GM20431 (cell line): ENCODE data around the gene IFNK.

Source experiments
- in situ Hi-C: fragments of 300-500 bp; cut with MseI, MboI; formaldehyde crosslinking; loops from one replicate; pipeline ENCODE4 v1.15.0; 2020; ENCODE audit warnings: low sequenced_read_pairs; ENCODE audit not compliant: unreplicated experiment

IFNK gene

DNA sequence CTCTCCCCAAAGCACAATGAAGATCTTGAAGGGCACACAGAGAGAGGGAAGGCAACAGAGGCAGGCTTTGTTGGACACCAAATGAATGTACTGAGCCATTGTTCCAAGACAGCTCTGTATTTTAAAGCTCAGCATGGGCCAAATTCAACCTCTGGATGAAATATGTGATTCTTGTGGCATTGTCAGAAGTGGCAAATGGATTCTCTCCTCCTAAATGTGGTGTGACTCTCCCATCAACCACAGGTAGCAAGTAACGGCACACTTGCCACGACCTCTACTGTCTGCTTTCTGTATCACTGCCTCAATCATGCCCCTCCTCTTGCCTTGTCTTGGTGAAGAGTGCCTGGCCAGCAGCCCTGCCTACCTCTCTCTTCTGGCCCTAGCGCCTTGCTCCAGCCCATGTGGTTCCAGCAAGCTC lies 11.6 kb downstream of the IFNK start:
- in situ Hi-C loops: no loop called here

DNA sequence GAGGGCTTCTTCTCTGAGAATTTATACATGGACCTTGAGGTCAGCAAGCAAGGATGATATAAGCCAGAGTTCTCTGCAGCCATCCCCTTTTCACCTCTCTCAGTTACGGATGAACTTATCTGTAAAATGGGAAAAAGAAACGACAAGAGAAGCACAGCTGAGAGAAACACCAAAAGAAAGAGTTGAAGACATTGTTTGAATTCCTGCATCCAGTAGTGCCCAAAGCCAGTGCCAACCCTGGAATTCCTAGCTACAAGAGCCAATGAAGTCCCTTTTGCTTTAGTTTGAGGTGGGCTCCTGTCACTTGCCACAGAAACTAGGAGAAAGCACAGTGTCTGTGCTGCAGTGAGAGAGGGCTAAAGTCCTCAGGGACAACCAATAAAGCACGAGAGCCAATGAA lies 12.1 kb downstream of the IFNK start:
- in situ Hi-C loops: no loop called here

DNA sequence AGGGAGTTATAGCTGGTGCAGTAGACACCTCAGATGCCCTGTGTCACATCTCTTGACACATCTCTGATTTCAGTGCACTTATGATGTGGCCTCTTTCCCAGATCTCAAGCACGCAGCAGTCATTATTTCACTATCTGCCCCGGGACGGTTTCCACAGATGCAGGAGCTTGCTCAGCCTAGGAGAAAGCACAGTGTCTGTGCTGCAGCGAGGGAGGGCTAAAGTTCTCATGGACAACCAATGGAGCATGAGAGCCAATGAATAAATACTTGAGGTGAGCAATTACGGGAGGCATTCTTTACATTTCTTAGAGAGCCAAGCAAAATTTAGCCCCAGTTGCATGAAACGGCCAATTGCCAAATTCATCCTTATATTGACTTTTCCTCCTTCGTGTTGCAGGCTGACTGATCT lies 12.9 kb downstream of the IFNK start:
- in situ Hi-C loops: no loop called here

DNA sequence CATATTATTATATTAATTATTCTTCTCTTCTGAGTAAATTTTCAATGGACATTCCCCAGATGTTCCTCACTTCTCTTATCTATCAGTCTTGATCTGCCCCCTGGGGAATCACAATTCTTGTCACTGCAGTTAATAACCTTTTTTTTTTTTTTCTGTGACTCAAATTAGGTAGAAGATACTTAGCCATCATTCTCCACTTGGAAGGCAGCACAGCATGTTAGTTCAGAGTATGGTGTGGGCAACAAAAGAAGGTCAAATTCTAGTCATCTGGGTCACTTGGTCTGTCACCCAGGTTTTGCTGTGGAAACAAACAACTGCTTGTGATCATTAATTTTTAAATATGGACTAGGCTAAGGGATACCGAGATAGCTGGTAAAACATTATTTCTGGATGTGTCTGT lies 13.7 kb downstream of the IFNK start:
- in situ Hi-C loops: no loop called here

DNA sequence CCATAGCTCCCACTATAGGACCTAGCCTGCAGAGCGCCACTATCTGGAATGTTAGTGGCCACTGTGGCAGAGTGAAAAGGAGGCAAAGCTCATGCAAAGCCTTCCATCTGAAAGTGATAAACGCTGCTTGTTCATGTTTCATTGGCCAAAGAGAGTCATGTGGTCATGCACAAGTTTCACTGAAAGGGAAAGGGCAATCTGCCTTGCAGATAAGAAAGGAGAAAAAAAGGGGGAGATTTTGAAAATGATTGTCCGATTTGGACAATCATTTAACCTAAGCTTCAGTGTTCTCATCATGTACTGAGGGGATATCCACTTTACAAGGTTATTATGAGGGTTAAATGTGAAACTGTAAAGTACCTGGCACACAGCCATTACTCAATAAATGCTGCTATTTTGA lies 14.6 kb downstream of the IFNK start:
- in situ Hi-C loops: no loop called here

DNA sequence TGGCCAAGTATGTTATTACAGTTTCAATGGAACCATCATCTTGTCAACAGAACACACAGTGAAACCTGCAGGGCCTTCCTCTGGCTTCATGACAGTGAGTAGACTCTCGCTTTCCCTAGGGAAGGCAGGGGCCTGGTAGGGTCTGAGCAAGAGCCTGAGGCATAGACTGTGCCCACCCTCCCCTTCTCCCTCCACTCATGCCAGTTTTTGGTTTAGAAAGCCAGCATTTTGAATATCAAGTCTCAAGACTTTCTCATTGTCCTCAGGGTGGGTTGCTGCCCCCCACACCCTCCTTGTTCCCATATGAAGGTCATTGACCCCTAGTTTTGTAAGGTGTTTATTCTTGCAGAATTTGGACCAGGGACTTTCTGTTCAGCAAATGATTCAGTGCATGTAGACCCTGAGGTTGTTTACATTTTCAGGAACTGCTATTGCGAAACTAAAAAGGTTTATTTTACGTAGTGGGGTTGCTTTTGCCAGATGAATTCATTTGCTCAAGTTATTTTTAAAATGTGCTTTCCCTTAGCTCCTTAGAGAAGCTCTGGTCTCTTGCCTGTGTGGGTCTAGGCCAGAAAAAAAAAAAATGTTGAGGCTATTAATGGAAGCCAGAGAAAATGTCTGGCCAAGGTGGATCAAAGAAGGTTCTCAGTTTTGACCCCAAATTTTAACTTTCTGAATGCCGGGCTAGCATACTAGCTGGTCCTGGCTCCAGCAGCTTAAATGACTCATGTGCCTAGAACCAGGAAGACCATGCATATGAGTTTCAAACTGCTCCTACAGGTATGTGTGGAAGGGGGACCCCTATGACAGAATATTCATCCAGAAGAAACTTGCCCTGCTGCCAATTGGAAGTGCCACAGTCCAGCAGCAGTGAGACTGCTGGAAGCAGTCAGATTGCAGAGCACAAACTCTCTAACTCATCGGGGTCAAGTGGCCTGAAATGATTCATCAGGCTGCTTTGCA lies 15.7 kb downstream of the IFNK start:
- in situ Hi-C loops: no loop called here

DNA sequence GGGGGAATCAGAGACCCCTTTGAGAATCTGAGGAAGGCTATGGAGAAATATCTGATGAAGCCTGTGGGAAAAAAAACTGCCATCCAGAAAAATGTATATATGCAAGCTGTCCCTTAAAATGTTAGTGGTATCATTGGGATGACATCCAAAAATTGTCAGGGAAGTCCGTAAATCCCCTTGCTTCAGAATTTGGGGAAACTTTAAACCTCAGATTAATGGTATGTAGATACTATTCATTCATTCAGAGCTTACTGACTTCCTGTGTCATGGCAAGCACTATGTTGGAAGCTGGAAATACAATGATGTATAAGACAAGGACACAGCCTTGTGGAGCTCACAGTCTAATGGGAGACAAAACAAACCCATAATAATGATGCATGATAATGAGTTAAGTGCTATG lies 16.4 kb downstream of the IFNK start:
- in situ Hi-C loops: no loop called here

DNA sequence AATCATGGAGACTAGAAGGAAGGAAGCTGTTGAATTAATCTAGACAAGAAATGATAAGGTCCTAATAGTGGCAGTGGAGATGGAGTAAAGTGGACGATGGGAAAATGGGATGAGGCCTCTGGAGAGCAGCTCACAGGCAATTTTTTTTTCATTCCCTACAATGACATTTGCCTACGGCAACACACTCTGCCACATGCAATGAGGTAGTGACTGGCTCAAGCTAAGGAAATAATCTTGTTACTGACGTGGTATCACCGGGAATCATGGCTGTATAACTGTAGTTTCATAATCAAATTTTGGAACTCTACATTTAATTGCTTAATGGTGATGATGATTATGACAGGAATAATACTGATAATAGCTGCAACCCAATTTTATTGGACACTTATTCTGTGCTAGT lies 17.6 kb downstream of the IFNK start:
- in situ Hi-C loops: no loop called here

DNA sequence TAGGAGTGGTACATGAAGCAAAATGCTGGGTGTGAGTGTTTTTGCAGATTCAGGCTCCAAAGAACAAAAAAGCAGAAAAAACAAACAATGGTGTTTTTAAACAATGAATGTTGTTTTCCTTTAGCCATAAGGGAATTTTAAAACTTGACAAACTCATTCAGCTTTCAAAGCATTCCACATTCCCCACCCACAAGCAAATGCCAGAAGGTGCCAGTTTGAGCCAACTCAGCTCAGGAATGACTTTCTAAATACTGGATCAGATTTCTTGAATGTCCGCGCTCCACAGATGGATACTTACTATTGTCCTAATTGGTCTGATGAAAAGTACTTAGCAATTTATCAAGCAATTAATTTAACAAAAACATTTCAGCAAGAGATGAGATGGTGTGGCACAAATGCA lies 18.4 kb downstream of the IFNK start:
- in situ Hi-C loops: no loop called here

DNA sequence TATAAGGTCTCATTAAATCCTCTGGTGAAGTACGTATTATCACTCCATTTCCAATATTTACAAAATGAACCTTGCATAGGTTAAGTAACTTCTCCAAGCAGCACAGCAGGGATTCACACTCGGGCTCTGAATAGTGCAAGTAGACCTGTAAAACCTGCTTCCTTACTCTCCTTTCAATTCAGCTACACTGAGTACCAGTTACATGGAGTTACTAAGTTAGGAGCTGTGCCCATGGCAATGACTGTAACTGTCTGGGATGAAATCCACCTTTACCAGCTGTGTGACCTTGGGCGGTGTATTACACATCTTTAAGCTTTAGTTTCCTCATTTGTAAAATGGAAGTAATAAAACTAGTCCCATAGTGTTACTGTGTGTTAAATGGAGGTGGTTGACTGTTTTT lies 21.4 kb downstream of the IFNK start:
- in situ Hi-C loops: no loop called here

DNA sequence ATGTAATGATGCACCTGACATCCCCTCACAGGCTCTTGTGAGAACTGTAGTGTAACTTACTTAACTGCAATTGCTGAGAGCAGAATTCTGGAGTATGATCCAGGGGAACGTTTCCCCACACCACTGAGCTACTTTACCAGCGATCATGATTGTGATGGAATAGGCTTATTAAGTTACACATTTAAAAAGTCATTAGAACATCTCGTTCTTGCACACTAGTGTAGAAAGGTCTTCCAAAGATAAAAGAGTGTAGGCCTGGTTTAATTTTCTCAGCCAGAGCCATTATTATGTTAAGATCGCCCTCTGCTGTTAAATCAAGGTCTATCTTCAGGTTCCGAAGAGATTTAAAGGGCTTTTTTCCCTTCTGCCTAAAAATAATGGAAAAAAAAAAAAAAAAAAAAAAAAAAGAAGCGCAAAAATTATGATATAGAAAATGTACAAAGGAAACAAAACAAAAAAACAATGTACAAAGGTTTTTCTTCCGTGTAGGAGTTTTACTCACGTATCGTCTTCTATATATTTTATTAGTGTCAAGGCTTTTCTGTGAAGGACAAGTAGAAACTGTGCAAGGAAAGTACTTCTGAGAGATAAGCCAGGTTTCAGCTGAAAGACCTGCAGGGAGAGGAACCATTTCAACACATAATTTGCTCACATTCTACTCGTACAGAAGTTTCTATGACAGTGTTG lies 24.1 kb downstream of the IFNK start:
- in situ Hi-C loops: no loop called here

DNA sequence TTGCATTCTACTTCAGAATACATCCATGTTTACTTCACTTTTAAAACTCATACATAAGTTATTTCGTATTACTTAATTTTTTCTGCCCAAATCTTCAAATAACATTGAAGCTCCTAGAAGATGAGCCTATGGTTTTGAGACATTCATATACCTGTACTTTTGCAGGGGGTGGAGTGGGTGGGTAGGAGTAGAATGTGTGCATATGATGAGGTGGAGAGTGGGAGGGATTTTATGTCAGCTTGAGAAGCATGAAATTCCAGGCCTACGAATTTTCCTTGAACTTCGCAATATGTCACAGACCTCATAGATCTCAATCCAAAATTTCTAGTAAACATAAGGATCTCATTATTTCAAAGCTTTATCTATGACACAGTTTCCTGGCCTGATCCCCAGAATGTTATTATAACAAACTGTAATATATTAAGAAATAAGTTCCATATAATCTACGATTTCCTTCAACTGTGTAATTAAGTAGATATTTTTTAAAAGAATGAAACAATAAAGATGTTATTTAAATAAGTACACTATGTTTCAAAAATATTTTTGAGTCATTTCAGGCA lies 25.2 kb downstream of the IFNK start:
- in situ Hi-C loops: no loop called here

DNA sequence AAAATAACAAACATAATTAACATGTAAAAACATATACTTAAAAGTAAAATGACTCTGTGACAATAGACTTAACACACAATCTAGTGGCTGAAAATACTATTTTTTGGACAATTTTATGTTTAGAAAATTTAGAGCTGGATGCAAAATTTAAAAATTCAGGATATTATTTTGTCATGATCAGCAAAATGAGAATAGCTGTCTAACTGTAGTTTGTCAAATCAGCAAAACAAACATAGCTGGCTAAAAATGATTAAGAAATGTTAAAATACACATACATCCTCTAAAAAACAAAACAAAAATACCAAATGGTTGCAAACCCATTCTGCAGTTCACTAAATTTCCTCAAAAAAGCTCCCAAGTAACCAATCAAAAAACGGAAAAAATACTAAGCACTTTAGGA lies 30.6 kb downstream of the IFNK start:
- in situ Hi-C loops: no loop called here

DNA sequence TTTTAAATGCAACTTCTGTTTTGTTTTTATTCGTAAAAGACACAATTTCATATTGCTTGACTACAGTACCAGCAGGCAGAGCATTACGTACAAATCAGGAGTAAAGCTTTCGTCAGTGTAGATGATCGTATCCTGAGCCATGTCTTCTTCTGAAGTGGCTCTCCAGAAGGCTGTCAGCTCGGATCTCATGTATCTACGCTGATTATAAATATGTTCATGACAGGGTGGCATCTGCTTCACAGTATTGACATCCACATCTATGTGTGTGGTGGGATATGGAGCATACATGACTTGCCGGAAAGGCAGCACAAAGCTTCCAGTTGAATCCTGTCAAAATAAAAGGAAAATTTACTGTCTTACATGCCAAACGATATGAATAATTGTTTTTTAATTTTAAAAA lies 32.4 kb downstream of the IFNK start:
- in situ Hi-C loops: no loop called here

DNA sequence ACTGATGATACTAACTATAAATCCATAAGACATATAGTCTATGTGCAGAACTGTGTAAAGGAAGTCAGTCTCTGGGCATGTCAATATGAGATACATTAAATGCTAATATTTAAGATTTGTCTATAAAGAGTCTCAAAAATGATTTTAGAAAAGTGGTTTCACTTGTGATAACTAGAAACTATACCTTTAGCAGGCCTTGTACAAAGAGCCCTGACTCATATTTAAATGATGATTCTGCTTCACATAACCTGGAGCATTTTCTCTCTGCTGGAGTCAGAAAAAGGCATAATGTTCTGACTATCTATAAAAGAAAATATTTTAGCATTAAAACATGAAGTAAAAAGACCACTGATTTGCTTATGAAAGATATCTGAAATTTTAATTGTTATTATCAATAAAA lies 34.2 kb downstream of the IFNK start:
- in situ Hi-C loops: no loop called here

DNA sequence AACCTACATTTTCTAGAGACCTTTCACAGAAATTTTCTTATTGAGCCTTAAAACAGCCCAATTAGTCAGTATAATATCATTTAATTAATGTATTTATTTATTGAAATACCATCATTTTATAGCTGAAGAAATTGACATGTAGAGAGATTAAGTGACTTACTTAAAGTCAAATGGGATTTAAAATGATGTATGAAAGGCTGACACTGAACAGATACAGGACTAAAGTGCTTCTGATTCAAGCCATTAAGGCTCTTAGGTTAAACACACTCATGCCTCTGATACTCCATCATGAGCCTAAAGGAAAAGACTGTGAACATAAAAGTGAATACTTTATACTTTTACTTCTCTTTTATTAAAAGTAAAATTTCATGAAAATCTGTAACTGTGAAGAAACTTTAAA lies 36.4 kb downstream of the IFNK start:
- in situ Hi-C loops: no loop called here

DNA sequence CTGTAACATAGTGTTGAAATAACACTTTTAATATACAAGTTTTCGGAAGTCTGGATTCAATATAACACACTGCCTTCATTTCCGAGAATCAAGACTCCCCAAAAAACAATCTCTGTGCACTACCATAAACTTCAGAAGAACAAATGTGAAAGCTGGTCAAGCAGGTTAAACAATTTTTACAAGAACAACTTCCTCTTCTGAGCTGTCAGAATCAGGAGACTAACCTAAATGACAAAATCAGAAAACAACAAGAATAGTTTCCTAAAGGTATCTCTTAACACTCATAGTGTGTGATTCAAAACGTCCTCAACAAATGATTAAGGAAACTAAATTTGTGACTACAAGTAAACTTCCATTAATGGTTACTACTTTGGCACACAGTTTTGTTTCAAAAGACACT lies 37.6 kb downstream of the IFNK start:
- in situ Hi-C loops: no loop called here

DNA sequence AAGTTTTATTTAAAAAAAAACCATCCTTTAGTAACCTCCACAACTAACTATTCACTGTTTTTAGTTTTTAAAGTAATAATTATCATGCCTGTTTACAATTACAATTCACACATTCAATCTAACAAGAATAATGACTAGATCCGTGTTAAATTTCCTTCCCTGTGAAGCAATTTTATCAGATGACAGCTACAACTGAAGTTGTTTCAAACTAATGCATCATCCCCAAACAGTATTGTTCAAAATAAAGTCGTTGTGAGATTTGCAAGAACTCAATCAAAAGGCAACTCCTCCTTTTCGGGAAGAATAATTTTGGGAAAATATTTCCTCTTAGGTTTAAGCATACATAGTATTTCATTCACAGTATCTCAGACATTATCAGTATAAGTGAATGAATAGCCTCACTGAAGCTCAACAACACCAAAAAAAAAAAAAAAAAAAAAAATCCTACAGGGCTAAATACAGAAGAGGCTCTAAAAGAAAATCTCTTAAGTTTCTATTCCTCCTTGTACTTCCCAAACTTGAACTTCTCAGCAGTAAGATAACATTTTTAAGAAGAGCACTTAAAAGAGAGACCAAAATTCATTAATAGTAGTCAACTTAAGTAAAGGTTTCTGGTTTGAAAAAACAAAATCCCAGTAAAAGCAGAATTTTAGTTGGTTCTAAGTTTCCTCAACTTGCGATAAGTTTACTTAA lies 39.8 kb downstream of the IFNK start:
- in situ Hi-C loops: no loop called here

DNA sequence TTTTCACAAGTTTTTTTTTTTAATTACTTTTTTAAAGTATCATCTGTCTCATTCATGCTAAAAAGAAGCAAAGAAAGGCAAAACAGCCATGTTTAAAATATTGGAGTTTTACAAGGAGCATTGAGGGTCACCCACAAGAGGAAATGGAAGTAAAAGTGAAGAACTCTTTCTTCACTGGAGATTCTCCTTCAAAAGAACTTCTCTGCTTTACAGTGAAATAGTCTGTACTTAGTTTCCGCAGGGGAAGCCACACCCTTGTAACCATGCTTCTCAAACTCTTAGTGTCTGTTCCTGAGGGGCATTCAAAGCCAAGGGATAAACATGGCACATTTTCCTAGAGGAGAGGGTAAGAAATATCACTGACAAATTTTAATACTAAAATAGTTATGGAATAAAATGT lies 40.6 kb downstream of the IFNK start:
- in situ Hi-C loops: no loop called here

DNA sequence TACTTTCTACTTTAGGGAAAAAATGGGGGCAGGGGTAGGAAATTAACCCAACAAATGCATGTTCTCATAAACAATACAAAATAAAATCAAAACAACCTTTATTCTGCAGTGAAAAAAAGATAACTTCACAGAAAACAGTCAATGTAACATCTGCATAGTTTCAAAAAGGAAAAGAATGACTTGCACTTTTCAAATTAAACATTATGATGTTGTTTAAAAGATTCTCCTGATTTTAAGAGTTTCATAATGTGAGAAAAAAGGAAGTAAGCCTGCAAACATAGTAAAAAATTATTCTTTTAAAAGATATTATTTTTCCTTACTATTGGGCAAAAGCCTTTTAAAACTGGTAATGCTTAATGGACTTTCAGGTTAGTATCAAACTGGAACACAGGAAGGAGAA lies 41.6 kb downstream of the IFNK start:
- in situ Hi-C loops: no loop called here

DNA sequence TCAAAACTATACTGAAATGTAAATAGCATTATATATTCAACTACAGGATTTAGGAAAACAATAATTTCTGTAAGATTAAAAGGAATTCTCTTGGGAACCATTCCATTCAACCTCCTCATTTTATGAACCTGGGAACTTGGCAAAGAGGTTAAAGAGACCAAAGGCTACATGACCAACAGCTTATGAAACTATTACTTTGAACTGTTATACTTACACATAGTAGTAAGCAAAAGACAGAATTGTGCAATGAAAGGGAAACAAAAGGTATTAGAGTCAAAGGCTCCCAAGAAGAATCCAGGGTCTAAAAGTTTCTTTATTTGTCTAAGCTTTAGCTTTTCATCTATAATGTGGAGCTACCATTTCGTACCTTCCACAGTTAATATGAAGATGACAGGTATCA lies 42.0 kb downstream of the IFNK start:
- in situ Hi-C loops: no loop called here
